Osteocyte (in vitro differentiated cells): ENCODE measurements around the gene TP53. TPM values are rescaled to one million over a fixed set of nuclear protein-coding genes. Genes with fewer than 3 reads are reported as not detected.

Experiments
- DNase-seq: peaks from one replicate; pipeline ENCODE4 v3.0.0; 2021; ENCODE audit warnings: mixed read lengths; ENCODE audit not compliant: unreplicated experiment; ENCODE audit errors: extremely low spot score
- H3K27ac Mint-ChIP-seq: one replicate; pipeline ENCODE4 v1.8.0; 2021; ENCODE audit warnings: mild to moderate bottlenecking, mixed read lengths; ENCODE audit not compliant: unreplicated experiment
- H3K27me3 Mint-ChIP-seq: one replicate; pipeline ENCODE4 v1.8.0; 2021; ENCODE audit warnings: mixed read lengths; ENCODE audit not compliant: unreplicated experiment
- H3K36me3 Mint-ChIP-seq: one replicate; pipeline ENCODE4 v1.8.0; 2021; ENCODE audit warnings: mixed read lengths; ENCODE audit not compliant: unreplicated experiment
- H3K4me1 Mint-ChIP-seq: one replicate; pipeline ENCODE4 v1.8.0; 2021; ENCODE audit warnings: mixed read lengths; ENCODE audit not compliant: unreplicated experiment
- H3K4me3 Mint-ChIP-seq: one replicate; pipeline ENCODE4 v1.8.0; 2021; ENCODE audit warnings: mild to moderate bottlenecking, moderate library complexity, mixed read lengths; ENCODE audit not compliant: unreplicated experiment
- H3K9me3 Mint-ChIP-seq: one replicate; pipeline ENCODE4 v1.8.0; 2021; ENCODE audit warnings: mixed read lengths; ENCODE audit not compliant: unreplicated experiment
- CTCF ChIP-seq: fragments of 200-600 bp; sonication (generic); IDR thresholded peaks from 2 replicates; pipeline ENCODE4 v1.5.0; 2021; ENCODE audit warnings: antibody characterized with exemption, mild to moderate bottlenecking, moderate library complexity
- total RNA-seq: library from RNA; stranded (reverse); gene quantifications from 2 replicates; pipeline ENCODE4 v1.2.1, GENCODE V29; 2021

TP53 gene
- total RNA-seq, 1 donor from 2014 or later: 99.5 TPM

GRCh38 chr17:7715936-7716886 lies 28.9 kb upstream of the TP53 start:
- Mint-ChIP-seq H3K27ac (peak overlapping the region; percentile 75), H3K4me3 (peak overlapping the region; percentile 92), H3K27me3 (peaks cover 47% of the 10 kb centered on the region), H3K36me3 (no peaks in the 10 kb centered on the region), H3K4me1 (peaks cover 21% of the 10 kb centered on the region), H3K9me3 (no peaks in the 10 kb centered on the region)
- no peak for DNase-seq
- no peak for TF ChIP-seq CTCF

- Mint-ChIP-seq H3K4me3 (no peak overlapping the region), H3K4me1 (peaks cover 19% of the 10 kb centered on the region), H3K27me3 (peaks cover 46% of the 10 kb centered on the region), H3K27ac (no peak overlapping the region), H3K9me3 (no peaks in the 10 kb centered on the region), H3K36me3 (no peaks in the 10 kb centered on the region)
- no peak for DNase-seq
- no peak for TF ChIP-seq CTCF
Observed at GRCh38 chr17:7714721-7715594, 27.7 kb upstream of the TP53 start.

- Mint-ChIP-seq H3K4me3 (no peak overlapping the region), H3K9me3 (no peaks in the 10 kb centered on the region)
Observed at GRCh38 chr17:7713782-7714181, 26.5 kb upstream of the TP53 start.

GRCh38 chr17:7712111-7712771 lies 25.0 kb upstream of the TP53 start:
- Mint-ChIP-seq H3K36me3 (no peaks in the 10 kb centered on the region), H3K4me1 (peaks cover 8% of the 10 kb centered on the region)

More at GRCh38 chr17:7713782-7714181, 26.5 kb upstream of the TP53 start:
- no peak overlapping the region for H3K27ac Mint-ChIP-seq
- H3K36me3 Mint-ChIP-seq: no peaks in the 10 kb centered on the region
- H3K4me1 Mint-ChIP-seq: peaks cover 18% of the 10 kb centered on the region
- H3K27me3 Mint-ChIP-seq: peaks cover 38% of the 10 kb centered on the region
- no peak for DNase-seq
- TF ChIP-seq CTCF: no peak

More at GRCh38 chr17:7712111-7712771, 25.0 kb upstream of the TP53 start:
- no peak for TF ChIP-seq CTCF
- Mint-ChIP-seq H3K27me3 (peaks cover 30% of the 10 kb centered on the region), H3K27ac (no peak overlapping the region), H3K9me3 (no peaks in the 10 kb centered on the region), H3K4me3 (no peak overlapping the region)
- no peak for DNase-seq
